Measurements from ENCODE around the gene ZNF683.

Gene ZNF683

GRCh38 chr1:26384076-26384475 lies 11.5 kb upstream of the ZNF683 start:
- DNase-seq = no peak

GRCh38 chr1:26378879-26379251 lies 6.3 kb upstream of the ZNF683 start:
- no peak for DNase-seq

- DNase-seq = peak; percentile 75
Measured at GRCh38 chr1:26378088-26378878, 5.7 kb upstream of the ZNF683 start.

- DNase-seq = no peak
Measured at GRCh38 chr1:26376050-26376449, 3.5 kb upstream of the ZNF683 start.

GRCh38 chr1:26375081-26375480 lies 2.5 kb upstream of the ZNF683 start:
- no peak for DNase-seq

- peak; percentile 17 for DNase-seq
Measured at GRCh38 chr1:26374361-26374760, 1.8 kb upstream of the ZNF683 start.

GRCh38 chr1:26373789-26374188 lies 1.2 kb upstream of the ZNF683 start:
- DNase-seq = no peak

GRCh38 chr1:26373281-26373680 lies 731 bp upstream of the ZNF683 start:
- peak; percentile 20 for DNase-seq

GRCh38 chr1:26372039-26372438 lies 511 bp downstream of the ZNF683 start:
- DNase-seq = no peak

- DNase-seq = no peak
Measured at GRCh38 chr1:26370591-26371382, 1.8 kb downstream of the ZNF683 start.

- DNase-seq = no peak
Measured at GRCh38 chr1:26368486-26368885, 4.1 kb downstream of the ZNF683 start.

GRCh38 chr1:26368006-26368405 lies 4.5 kb downstream of the ZNF683 start:
- no peak for DNase-seq

GRCh38 chr1:26367441-26367840 lies 5.1 kb downstream of the ZNF683 start:
- DNase-seq = no peak

- no peak for DNase-seq
Measured at GRCh38 chr1:26364956-26365355, 7.6 kb downstream of the ZNF683 start.

GRCh38 chr1:26363549-26364448 lies 8.8 kb downstream of the ZNF683 start:
- peak; percentile 85 for DNase-seq

- DNase-seq = no peak
Measured at GRCh38 chr1:26362331-26362730, 10.2 kb downstream of the ZNF683 start.

GRCh38 chr1:26361605-26362122 lies 10.9 kb downstream of the ZNF683 start:
- no peak for DNase-seq

- no peak for DNase-seq
Measured at GRCh38 chr1:26360807-26361604, 11.5 kb downstream of the ZNF683 start.

- peak; percentile 55 for DNase-seq
Measured at GRCh38 chr1:26359981-26360806, 12.4 kb downstream of the ZNF683 start.

GRCh38 chr1:26358411-26359384 lies 13.9 kb downstream of the ZNF683 start:
- DNase-seq = peak; percentile 75
